ENCODE data around the gene KIF1B.

GRCh38 chr1:10398278-10398733 is 187.9 kb downstream of the KIF1B start:
- TF ChIP-seq, protein P1, sequence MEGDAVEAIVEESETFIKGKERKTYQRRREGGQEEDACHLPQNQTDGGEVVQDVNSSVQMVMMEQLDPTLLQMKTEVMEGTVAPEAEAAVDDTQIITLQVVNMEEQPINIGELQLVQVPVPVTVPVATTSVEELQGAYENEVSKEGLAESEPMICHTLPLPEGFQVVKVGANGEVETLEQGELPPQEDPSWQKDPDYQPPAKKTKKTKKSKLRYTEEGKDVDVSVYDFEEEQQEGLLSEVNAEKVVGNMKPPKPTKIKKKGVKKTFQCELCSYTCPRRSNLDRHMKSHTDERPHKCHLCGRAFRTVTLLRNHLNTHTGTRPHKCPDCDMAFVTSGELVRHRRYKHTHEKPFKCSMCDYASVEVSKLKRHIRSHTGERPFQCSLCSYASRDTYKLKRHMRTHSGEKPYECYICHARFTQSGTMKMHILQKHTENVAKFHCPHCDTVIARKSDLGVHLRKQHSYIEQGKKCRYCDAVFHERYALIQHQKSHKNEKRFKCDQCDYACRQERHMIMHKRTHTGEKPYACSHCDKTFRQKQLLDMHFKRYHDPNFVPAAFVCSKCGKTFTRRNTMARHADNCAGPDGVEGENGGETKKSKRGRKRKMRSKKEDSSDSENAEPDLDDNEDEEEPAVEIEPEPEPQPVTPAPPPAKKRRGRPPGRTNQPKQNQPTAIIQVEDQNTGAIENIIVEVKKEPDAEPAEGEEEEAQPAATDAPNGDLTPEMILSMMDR (IDR thresholded peaks at IDR 0.05): no peak
- TF ChIP-seq POLR2AphosphoS5 (IDR thresholded peaks at IDR 0.05) (no peak), EP300 (IDR thresholded peaks at IDR 0.05) (no peak)

Measured in upper lobe of left lung (tissue), 4 donors.